ENCODE data around the gene PRKG1. TPM values are rescaled to one million over a fixed set of nuclear protein-coding genes. Genes with fewer than 3 reads are reported as not detected.

PRKG1 gene
- total RNA-seq, 1 experiment from 2014 or later: 7.4 TPM

DNA sequence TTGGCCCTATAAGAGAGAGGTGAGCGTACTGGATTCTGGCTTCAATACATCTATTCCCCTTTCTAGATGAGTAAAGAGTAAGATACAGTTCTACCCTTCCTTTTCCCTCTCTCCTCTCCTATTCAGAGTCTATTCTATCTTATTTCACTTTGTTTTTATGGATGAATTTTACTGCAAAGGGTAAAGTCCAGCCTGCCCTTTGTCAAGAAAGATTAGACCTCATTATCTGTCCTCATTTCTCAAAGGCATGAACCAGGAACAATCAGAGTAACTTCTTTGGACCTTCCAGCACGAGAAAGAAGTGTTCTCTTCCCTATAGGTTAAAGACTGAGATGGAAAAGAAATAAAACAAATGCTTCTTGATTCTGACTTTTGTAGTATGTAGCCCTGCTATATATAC is 239.0 kb downstream of the PRKG1 start:
- intact Hi-C loops (cut with micrococcal nuclease): no loop called here
- no peak overlapping the region for H3K27ac ChIP-seq (ENCODE audit: low read length)
- H3K4me3 ChIP-seq (ENCODE audit: low read length): no peak overlapping the region
- no peaks in the 10 kb centered on the region for H3K79me2 ChIP-seq (ENCODE audit: low read length)
- ChIA-PET CTCF (interaction anchor here (0.6 kb wide), 1 partner anchor 11 kb away, joined by 6 read pairs; no protein-coding TSS in a partner anchor), POLR2A (ENCODE audit: unreplicated experiment) (no interaction called here)
- TF ChIP-seq EZH2 (IDR thresholded peaks at IDR 0.05; ENCODE audit: low read length, unreplicated experiment): no peak
- TF ChIP-seq, protein P1, sequence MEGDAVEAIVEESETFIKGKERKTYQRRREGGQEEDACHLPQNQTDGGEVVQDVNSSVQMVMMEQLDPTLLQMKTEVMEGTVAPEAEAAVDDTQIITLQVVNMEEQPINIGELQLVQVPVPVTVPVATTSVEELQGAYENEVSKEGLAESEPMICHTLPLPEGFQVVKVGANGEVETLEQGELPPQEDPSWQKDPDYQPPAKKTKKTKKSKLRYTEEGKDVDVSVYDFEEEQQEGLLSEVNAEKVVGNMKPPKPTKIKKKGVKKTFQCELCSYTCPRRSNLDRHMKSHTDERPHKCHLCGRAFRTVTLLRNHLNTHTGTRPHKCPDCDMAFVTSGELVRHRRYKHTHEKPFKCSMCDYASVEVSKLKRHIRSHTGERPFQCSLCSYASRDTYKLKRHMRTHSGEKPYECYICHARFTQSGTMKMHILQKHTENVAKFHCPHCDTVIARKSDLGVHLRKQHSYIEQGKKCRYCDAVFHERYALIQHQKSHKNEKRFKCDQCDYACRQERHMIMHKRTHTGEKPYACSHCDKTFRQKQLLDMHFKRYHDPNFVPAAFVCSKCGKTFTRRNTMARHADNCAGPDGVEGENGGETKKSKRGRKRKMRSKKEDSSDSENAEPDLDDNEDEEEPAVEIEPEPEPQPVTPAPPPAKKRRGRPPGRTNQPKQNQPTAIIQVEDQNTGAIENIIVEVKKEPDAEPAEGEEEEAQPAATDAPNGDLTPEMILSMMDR (conservative IDR thresholded peaks at IDR 0.05; ENCODE audit: low read depth, low read length): no peak
- no peak for TF ChIP-seq EZH2phosphoT487 (IDR thresholded peaks at IDR 0.05; ENCODE audit: borderline replicate concordance, low read length)
- 0 out of 2 replicates have a peak, but pooled peaks cover 4% of the 10 kb centered on the region for H3K9me2 ChIP-seq (replicated peaks; ENCODE audit: low read length)
- H3K9me3 ChIP-seq (ENCODE audit: low read length): no peaks in the 10 kb centered on the region
- DNase-seq (no peak), ATAC-seq (no peak)
- no peak overlapping the region for H3K9ac ChIP-seq (ENCODE audit: low read length)
- no peaks in the 10 kb centered on the region for H3K27me3 ChIP-seq (ENCODE audit: low read length)
- H2AFZ ChIP-seq (ENCODE audit: low read length): no peak overlapping the region
- no peaks in the 10 kb centered on the region for H3K36me3 ChIP-seq (ENCODE audit: low read depth, low read length)
- peaks cover 6% of the 10 kb centered on the region; the same call in 1 of the 2 replicates for H3K4me1 ChIP-seq (ENCODE audit: insufficient read depth, low read length)
- no peaks in the 10 kb centered on the region for H4K20me1 ChIP-seq (ENCODE audit: low read length)
- no TSS peak for BruUV-seq (replicated peaks)
- H3K4me2 ChIP-seq (ENCODE audit: low read length): no peak overlapping the region
- no peaks in the 10 kb centered on the region for H3F3A ChIP-seq (ENCODE audit: low read length, unreplicated experiment)

DNA sequence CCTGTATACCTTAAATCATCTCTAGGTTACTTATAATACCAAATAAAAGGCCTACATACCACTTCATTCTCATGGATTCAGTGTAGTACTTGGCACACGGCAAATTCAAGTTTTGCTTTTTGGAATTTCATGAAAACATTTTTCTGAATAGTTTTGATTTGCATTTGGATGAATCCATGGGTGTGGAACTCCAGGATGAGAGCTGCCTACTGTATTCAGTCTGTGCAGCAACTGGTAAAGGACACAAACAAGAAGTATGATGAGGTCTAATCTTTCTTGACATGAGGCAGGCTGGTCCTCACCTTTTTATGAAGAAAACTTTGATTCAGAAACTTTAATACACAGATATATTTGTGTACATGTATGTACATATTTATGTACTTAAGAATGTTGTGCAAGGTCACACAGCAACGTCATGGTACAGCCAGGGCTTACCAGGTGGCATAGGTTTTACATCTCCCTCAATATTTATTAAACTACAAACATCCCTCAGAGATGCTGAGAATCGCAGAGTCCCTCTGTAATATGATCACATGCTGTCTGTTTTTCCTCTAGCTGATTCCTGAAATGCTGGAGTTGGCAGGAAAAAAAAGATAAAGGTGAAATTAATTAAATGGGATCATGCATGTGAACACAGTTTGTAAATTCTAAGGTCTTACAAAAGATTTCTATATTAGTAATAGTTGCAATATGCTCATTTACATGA is 239.6 kb downstream of the PRKG1 start:
- Histone ChIP-seq H3K36me3 (ENCODE audit: low read depth, low read length) (no peaks in the 10 kb centered on the region), H2AFZ (ENCODE audit: low read length) (no peak overlapping the region), H3K4me3 (ENCODE audit: low read length) (no peak overlapping the region), H3K4me1 (ENCODE audit: insufficient read depth, low read length) (peaks cover 6% of the 10 kb centered on the region; the same call in 1 of the 2 replicates), H3K27ac (ENCODE audit: low read length) (no peak overlapping the region), H3K27me3 (ENCODE audit: low read length) (no peaks in the 10 kb centered on the region), H3K9ac (ENCODE audit: low read length) (no peak overlapping the region), H3K9me2 (replicated peaks; ENCODE audit: low read length) (0 out of 2 replicates have a peak, but pooled peaks cover 4% of the 10 kb centered on the region), H3K79me2 (ENCODE audit: low read length) (no peaks in the 10 kb centered on the region), H3K9me3 (ENCODE audit: low read length) (no peaks in the 10 kb centered on the region), H3F3A (ENCODE audit: low read length, unreplicated experiment) (no peaks in the 10 kb centered on the region), H3K4me2 (ENCODE audit: low read length) (no peak overlapping the region), H4K20me1 (ENCODE audit: low read length) (no peaks in the 10 kb centered on the region)
- BruUV-seq (replicated peaks): no TSS peak
- ChIA-PET CTCF (no interaction called here), POLR2A (ENCODE audit: unreplicated experiment) (no interaction called here)
- ATAC-seq (no peak), DNase-seq (no peak)
- TF ChIP-seq, protein P1 (conservative IDR thresholded peaks at IDR 0.05; ENCODE audit: low read depth, low read length): no peak
- TF ChIP-seq EZH2 (IDR thresholded peaks at IDR 0.05; ENCODE audit: low read length, unreplicated experiment): no peak
- no peak for TF ChIP-seq EZH2phosphoT487 (IDR thresholded peaks at IDR 0.05; ENCODE audit: borderline replicate concordance, low read length)
- intact Hi-C loops (cut with micrococcal nuclease): no loop called here

DNA sequence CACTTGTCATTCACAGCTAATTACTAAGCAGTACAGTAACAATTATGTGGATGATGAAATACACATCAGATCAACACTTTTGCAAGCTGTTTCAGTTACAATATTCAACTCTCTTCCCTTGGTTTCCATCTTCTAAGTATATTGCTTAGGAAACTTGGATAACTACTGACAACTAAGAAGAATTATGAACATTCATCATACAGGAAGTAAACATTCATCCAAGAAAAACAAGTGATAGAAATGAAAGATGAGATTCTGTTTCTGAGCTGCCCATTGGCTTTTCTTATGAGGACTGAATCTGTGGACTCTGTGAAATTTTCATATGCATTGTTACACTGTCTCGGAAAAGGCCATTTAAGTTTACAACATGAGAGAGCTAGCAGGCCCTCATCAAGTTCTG is 240.2 kb downstream of the PRKG1 start:
- Histone ChIP-seq H3K36me3 (ENCODE audit: low read depth, low read length) (no peaks in the 10 kb centered on the region), H3K4me3 (ENCODE audit: low read length) (no peak overlapping the region), H3K27ac (ENCODE audit: low read length) (no peak overlapping the region), H3K9me3 (ENCODE audit: low read length) (no peaks in the 10 kb centered on the region), H3K9me2 (replicated peaks; ENCODE audit: low read length) (0 out of 2 replicates have a peak, but pooled peaks cover 4% of the 10 kb centered on the region), H2AFZ (ENCODE audit: low read length) (no peak overlapping the region), H3F3A (ENCODE audit: low read length, unreplicated experiment) (no peaks in the 10 kb centered on the region), H3K4me1 (ENCODE audit: insufficient read depth, low read length) (peaks cover 6% of the 10 kb centered on the region; the same call in 1 of the 2 replicates), H3K4me2 (ENCODE audit: low read length) (no peak overlapping the region), H4K20me1 (ENCODE audit: low read length) (no peaks in the 10 kb centered on the region), H3K79me2 (ENCODE audit: low read length) (no peaks in the 10 kb centered on the region), H3K9ac (ENCODE audit: low read length) (no peak overlapping the region), H3K27me3 (ENCODE audit: low read length) (no peaks in the 10 kb centered on the region)
- DNase-seq: no peak
- no TSS peak for BruUV-seq (replicated peaks)
- peak; percentile 23; the same call in 1 of the 2 replicates for ATAC-seq
- intact Hi-C loops (cut with micrococcal nuclease): no loop called here
- ChIA-PET POLR2A (ENCODE audit: unreplicated experiment) (no interaction called here), CTCF (no interaction called here)
- no peak for TF ChIP-seq EZH2 (IDR thresholded peaks at IDR 0.05; ENCODE audit: low read length, unreplicated experiment)
- no peak for TF ChIP-seq EZH2phosphoT487 (IDR thresholded peaks at IDR 0.05; ENCODE audit: borderline replicate concordance, low read length)
- TF ChIP-seq, protein P1 (conservative IDR thresholded peaks at IDR 0.05; ENCODE audit: low read depth, low read length): no peak
